ENCODE measurements around the gene GMIP.

- TF ChIP-seq CTCF (IDR thresholded peaks at IDR 0.05; ENCODE audit: insufficient read depth, low read depth, low read length), result no peak
- no peak for TF ChIP-seq EZH2 (IDR thresholded peaks at IDR 0.05; ENCODE audit: insufficient read depth, low read length)
These were observed 16.3 kb upstream of the GMIP start for GRCh38 chr19:19659646-19660245.

All from astrocyte (in vitro differentiated cells and primary cell).